Endothelial cell of hepatic sinusoid (primary cell): ENCODE results near the gene FDX1.

ENCODE experiments used
- in situ Hi-C: cut with HindIII; loops from 2 replicates; pipeline ENCODE4 v1.10.0; 2017; ENCODE audit warnings: low sequenced_read_pairs

Gene FDX1

GRCh38 chr11:110465231-110465630 lies 35.5 kb downstream of the FDX1 start:
- in situ Hi-C loops, result no loop called here

GRCh38 chr11:110467556-110467955 lies 37.8 kb downstream of the FDX1 start:
- in situ Hi-C loops, result no loop called here

GRCh38 chr11:110468121-110468520 lies 38.4 kb downstream of the FDX1 start:
- in situ Hi-C loops, result no loop called here

GRCh38 chr11:110469127-110469526 lies 39.4 kb downstream of the FDX1 start:
- in situ Hi-C loops, result no loop called here

- in situ Hi-C loops, result no loop called here
Observed at GRCh38 chr11:110470716-110471115, 41.0 kb downstream of the FDX1 start.

- in situ Hi-C loops, result no loop called here
Observed at GRCh38 chr11:110471371-110471770, 41.6 kb downstream of the FDX1 start.

- in situ Hi-C loops, result no loop called here
Observed at GRCh38 chr11:110472858-110473257, 43.1 kb downstream of the FDX1 start.

GRCh38 chr11:110473706-110474105 lies 44.0 kb downstream of the FDX1 start:
- in situ Hi-C loops, result no loop called here

- in situ Hi-C loops, result no loop called here
Observed at GRCh38 chr11:110474578-110474977, 44.8 kb downstream of the FDX1 start.

GRCh38 chr11:110475671-110476070 lies 45.9 kb downstream of the FDX1 start:
- in situ Hi-C loops, result no loop called here

GRCh38 chr11:110478410-110478809 lies 48.7 kb downstream of the FDX1 start:
- in situ Hi-C loops, result no loop called here

GRCh38 chr11:110479108-110480101 lies 49.7 kb downstream of the FDX1 start:
- in situ Hi-C loops, result no loop called here

GRCh38 chr11:110481523-110481922 lies 51.8 kb downstream of the FDX1 start:
- in situ Hi-C loops, result no loop called here

- in situ Hi-C loops, result no loop called here
Observed at GRCh38 chr11:110486156-110486555, 56.4 kb downstream of the FDX1 start.

GRCh38 chr11:110488446-110488845 lies 58.7 kb downstream of the FDX1 start:
- in situ Hi-C loops, result no loop called here

GRCh38 chr11:110490886-110491285 lies 61.1 kb downstream of the FDX1 start:
- in situ Hi-C loops, result no loop called here

GRCh38 chr11:110491577-110492320 lies 62.0 kb downstream of the FDX1 start:
- in situ Hi-C loops, result no loop called here

GRCh38 chr11:110492321-110492685 lies 62.6 kb downstream of the FDX1 start:
- in situ Hi-C loops, result no loop called here

GRCh38 chr11:110493346-110493745 lies 63.6 kb downstream of the FDX1 start:
- in situ Hi-C loops, result no loop called here

- in situ Hi-C loops, result no loop called here
Observed at GRCh38 chr11:110497231-110497978, 67.7 kb downstream of the FDX1 start.

GRCh38 chr11:110501428-110501827 lies 71.7 kb downstream of the FDX1 start:
- in situ Hi-C loops, result no loop called here
